ENCODE data around the gene APCDD1L.
"Not testable (repeated sequence)": the region's sequence is repeated elsewhere in the genome, so short reads cannot be mapped to it uniquely, and the experiment has no call there.

APCDD1L gene

DNA sequence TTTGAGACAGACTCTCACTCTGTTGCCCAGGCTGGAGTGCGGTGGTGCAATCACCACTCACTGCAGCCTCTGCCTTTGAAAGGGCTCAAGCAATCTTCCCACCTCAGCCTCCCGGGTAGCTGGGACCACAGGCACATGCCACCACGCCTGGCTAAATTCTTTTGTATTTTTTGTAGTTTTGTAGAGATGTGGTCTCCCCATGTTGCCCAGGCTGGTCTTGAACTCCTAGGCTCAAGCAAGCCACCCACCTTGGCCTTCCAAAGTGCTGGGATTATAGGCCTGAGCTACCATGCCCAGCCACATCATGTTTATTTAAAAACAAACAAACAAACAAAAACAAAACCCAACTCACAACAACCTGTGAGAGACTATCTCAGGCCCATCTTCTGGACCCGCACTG lies 29.7 kb upstream of the APCDD1L start:
- DNase-seq: no peak

DNA sequence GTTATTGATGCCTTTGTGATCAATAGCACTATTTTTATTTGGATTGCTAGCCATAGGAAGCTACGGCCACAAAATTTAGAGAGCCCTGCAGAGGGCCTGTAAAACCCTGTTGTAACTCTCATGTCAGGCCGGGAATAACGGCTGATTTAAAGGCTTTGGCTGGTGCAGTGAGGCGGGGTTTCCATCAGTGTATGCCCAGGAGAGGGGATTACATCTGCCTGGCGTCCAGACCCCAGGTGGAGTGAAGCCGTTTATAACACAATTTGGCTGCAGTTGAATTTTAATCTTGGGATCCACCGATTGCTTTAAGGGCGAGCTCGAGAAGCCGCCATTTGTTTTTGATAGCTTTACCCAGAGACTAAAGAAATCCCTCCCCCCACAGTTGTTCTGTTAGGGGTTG lies 29.1 kb upstream of the APCDD1L start:
- no peak for DNase-seq

DNA sequence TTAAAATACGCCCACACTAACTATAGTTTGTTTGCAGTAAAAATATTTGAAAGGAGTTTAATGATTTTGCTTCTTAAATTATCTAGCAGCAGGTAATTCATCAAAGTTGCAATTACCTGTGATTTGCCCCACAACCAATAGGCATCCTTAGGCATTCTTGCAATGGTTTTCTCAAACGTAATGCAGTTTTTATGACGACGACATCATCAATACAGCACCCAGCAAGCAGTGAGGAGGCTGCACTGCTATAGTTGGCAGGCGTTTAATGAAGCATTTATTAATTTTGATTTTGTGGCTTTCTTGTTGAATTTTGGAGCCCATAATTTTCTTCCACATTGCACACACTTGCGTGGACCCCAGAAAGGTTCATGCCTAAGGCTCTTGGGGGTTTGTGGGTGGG lies 28.1 kb upstream of the APCDD1L start:
- no peak for DNase-seq

DNA sequence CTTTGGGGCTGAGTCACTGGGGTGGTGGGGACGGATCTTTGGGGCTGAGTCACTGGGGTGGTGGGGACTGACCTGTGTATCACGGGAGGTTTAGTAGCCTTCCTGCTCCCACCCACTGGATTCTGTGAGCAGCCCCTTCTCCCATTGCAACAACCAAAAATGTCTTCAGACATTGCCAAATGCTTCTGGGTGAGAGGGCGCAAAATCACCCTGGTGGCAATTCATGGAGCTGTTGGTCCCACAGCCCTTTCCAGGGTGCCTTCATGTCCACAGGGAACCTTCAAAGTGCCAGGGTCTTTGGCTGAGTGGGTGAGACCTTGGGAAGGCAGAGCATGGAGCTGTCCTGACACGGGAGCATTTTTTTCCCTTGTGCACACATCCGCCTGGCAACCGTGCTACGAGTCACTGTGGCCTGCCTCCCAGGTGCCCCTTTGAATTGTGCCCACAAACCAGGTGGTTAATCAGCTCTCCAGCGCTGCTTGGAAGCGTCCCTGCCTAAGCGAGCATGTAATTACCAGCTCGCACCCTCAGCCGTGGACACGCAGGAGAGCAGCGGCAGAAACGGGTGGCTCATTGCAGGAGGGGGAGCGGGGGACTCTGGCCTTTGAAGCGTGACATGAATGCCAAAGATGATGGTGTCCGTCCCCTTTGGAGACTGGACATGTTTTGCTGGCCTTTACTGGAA lies 27.4 kb upstream of the APCDD1L start:
- no peak for DNase-seq

DNA sequence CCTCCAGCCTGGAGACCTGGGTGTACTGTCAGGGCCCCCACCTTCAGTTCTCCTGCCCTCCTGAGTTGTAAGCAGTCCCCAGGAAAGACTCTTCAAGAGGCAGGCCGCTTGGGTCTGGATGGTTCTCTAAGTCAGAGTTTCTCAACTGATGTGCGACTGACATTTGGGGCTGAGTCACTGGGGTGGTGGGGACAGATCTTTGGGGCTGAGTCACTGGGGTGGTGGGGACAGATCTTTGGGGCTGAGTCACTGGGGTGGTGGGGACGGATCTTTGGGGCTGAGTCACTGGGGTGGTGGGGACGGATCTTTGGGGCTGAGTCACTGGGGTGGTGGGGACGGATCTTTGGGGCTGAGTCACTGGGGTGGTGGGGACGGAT lies 26.8 kb upstream of the APCDD1L start:
- DNase-seq: not testable (repeated sequence)

DNA sequence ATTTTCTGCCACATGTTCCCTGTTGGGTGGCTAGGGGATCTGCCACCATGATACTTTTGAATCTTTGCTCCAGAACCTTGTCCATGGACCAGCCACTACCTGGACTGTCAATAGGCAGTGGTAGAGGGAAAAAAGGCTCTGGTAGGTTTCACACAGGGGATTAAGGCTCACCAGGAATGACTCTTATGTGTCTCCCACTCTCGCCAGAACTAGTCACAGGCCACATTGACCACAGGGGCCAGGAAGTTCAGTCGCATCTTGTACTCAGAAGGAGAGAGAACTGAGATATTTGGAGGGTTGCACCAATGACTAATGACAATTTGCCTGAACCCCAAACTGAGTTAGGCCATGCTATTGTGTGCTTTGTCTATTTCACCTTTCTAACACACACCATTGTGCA lies 23.6 kb upstream of the APCDD1L start:
- DNase-seq: no peak

DNA sequence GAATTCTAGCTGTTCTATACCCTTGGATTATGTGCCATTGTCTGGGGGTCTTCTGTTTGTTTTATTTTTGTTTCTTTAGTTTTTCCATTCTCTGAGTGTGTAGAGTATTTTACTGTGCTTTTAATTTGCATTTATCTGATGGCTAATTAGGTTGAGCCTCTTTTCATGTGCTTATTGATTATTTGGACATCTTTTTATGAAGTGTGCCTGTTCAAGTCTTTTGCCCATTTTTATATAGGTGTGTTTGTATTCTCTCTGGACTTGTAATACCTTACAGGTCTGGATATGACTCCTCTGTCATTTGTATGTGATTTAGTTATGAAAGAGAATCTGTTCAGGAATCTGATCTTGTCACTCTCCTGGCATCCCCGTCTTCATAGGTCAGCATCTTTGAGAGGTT lies 22.6 kb upstream of the APCDD1L start:
- no peak for DNase-seq

DNA sequence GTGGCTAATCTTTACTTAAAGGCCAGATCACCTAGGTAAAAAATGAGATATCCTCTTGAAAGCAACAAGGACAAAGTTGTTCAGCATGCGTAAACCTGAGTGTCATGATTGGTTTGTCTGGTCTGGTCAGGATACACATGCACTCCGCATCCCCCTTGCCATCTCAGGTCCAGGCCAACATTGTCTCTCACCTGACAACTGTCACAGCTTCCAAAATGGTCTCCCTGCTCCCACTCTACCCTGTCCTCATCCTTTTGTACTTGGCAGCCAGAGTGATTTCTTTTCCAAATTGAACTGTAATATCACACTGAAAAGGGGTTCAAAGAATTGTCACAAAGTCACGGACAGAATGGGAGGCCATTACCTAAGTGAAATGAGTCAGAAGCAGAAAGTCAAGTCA lies 21.1 kb upstream of the APCDD1L start:
- DNase-seq: no peak

DNA sequence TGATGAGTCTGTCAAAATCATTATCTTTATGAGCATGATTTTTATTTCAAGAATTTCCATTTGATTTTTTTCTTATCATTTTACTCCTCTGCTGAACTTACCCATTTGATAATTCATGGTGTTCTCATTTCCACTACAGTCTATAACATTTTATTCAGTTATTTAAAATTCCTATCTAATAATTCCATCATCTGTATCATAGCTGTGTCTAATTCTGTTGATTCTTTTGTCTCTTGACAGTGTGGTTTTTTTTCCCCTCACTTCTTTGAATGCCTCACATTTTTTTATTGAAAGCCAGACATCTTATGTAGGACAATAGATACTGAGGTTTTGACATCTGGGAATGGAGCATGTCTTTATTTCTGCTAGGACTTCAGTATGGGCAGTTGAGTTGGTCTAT lies 16.5 kb upstream of the APCDD1L start:
- DNase-seq: no peak

DNA sequence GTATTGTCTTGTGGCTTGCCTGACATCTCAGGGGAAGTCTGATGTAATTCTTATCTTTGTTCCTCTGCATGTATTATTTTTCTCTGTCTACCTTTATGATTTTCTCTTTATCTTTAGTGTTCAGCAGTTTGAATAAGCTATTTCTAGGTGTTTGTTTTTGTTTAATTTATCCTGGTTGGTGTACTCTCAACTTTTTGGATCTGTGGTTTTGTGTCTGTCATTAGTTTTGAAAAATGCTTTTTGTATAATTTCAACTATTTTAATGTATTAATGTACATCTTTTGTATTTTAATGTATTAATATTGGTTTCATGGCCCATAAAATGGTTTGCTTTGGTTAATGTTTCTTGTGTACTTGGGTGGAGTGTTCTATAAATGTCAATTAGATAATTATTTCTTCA lies 15.9 kb upstream of the APCDD1L start:
- DNase-seq: no peak

DNA sequence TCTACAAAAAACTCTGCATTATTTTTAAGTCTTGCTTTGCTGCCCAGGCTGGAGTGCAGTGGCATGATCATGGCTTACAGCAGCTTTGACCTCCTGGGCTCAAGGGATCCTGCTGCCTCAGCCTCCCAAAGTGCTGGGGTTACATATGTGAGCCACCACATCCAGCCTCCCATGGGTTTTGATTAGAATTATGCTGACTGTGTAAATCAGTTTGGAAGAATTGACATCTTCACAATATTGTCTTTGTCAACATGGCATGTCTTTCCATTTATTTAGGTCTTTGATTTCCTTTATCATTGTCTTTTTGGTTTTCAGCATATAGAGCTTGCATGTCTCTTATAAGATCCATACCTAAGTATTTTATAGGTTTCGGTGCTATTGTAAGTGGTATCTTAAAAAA lies 13.2 kb upstream of the APCDD1L start:
- DNase-seq: no peak

DNA sequence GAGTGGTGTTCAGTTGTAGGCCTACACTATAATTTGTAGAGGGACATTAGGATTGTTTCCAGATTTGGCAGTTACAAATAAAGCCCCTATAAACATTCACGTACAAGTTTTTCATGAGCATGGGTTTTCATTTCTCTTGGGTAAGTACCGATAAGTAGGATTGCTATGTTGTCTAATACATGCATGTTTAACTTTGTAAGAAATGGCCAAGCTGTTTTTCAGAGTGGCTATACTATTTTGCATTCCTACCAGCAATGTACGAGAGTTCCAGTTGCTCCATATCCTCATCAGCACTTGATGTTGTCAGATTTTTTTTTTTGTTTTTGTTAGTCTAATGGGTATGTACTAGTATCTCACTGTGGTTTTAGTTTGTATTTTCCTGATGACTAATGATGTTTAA lies 11.2 kb upstream of the APCDD1L start:
- no peak for DNase-seq

DNA sequence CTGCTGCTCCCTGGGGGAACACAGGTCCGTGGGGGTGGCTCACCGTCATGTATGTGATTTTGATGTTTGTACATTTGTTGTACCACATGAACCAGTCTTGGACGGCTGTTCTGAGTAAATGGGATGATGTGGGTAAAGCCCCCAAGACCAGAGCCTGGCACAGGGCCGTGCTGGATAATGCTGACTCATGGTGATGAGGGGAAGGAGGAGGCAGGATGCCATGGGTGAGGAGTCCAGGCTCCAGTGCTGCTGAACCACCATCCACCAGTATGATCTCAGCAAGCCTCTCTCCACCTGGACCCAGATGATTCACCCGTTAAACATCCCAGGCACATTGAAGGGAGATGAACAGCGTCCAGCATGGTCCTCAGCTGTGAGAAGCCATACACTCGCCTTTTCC lies 9.6 kb upstream of the APCDD1L start:
- DNase-seq: no peak

DNA sequence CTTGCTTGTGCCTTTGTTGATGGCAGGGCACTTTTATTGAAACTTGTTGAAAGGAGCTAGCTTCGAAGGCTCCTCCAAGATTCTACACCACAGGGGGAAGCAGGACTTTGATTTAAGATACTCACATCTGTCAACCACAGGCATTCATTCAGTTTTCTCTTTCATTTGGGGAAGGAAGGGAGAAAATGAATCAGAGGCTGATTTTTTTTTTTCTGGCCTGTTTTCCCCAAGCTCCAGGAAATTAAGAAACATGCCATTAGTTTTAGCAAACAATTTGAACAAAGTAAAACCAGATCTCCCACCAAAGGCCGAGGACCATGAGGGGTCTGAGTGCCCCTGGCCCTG lies 8.7 kb upstream of the APCDD1L start:
- no peak for DNase-seq

DNA sequence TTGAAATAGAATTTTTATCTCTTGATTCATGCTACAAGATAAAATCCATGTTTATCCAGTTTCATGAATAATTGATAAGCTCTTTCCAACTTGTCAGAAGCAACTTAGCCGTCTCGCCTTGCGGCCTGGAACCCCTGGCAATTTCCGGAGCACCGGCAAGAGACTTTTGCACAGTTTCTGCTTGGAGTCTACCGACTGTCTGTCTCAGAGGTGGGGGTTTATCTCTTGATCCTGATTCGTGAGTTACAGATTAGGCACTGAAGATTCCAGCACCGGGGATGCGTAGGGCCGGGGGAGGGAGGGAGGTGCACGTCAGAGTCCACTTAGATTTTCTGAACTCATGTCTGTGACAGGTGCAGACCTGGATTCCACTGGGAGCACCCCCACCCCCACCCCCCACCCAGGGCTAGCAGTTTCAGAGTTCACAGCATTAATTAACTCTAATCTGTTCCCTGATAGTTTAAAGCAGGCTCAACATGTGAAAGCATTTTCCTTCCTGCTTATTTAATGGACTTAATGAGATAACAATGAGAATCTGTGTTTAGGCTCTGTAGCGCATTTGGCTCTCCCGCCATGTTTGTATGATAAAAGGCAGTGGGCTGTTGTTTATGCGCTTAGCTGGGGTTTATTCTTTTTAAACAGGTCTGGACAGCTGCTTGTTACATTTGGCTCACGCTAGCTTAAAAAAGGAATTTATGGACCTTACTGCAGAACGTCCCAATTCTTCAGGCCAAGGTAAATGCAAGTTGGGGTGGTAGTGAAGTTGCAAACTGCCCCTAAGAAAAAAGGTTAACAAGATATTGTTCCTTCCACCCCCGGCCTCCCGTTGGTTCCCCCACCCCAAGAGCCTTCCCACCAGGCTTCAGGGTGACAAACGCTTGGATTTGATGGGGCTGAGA lies 8.1 kb upstream of the APCDD1L start:
- no peak for DNase-seq

DNA sequence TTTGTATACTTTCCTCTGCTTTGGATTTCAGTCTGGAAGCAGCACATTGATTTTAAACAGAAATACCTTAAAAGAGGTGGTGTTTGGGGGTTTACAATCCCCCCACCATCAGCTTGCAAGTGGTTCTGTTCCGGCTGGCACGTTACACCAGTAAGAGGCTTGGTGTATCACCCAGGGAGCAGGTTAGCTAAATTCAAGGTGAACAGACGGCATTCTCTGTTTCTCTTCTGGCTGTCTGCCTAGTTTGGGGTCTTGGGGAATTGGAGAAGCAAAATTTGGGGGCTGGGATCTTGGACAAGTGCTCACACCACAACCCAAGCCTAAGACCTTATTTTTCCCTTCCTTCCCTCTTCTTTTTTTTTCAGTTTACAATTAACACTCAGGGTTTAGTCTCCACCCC lies 7.5 kb upstream of the APCDD1L start:
- no peak for DNase-seq

DNA sequence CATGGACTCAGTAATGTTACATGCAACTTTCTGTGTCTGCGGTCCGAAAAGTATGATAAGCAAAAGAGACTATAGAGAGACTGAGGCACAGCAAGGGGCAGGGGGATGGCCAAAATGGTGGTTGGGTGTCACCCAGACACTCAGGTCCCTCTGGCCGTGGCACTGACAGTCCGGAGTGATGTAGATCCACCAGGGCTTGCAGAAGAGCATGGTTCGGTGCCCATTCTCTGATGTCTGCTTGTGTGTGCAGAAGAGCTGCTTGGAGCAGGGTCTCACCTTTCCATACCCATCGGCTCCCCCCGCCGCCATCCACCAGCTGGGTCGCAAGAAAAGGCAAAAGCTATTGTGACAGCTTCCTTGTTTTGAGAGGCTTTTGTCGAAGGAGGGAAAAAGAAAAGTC lies 6.6 kb upstream of the APCDD1L start:
- DNase-seq: no peak

DNA sequence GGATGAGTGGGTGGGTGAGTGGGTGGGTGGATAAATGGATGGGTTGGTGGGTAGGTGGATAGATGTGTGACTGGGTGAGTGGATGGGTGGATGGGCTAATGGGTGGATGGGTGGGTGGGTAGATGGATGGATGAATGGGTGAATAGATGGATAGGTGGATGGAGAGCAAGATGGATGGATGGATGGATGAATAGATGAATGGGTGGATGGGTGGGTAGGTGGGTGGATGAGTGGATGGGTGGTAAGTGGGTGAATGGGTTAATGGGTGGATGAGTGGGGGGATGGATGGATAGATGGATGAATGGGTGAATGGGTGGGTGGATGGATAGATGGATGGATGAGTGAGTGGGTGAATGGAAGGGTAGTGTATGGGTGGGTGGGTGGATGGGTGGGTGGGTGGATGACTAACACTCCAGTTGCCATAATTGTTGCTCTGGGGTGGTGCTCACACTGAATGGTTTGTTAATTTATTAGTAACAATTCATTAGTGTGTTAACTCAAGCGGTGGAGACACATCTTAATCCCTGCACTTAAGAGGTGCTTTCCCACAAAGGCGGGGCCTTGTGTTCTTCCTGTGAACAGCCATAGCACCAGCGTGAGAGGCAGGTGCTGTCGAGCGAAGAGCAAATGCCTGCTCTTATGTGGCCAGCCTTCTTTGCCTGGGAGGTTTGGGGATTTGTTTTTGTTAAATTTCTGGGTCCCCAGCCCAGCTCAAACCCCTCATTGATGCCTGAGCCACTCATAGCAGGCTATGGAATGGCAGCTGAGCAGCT lies 4.9 kb upstream of the APCDD1L start:
- no peak for DNase-seq

DNA sequence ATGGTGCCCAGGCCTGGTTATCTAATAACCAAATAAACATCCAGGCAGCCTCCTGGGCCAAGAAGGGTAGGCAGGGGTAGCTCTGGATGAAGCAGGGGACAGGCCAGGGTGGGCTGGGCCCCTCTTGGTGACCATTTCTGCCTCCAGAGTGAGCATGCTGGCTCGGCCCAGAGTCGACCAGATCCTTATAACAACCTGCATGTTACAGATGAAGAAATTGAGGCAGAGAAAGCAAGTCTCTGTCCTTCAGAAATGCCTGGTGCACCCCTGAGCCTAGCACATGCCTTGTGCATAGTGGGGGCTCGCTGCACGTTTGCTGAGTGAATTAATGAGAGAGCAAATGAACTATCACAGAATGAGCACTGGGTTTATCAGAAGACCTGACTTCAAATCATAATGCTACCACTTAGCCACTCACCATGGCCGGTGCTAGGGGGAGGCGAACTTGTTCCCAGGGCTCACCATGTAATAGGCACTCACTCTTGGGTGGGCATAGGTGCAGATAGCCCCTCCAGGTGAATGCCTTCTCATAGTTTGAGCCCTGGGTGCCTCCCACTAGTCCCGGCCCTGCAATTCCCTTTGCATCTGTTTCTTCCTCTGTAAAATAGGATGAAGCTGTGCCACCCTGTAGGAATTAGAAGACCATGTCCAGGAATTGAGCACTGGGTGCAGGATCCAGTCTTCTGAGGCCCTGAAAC lies 3.8 kb upstream of the APCDD1L start:
- DNase-seq: no peak

DNA sequence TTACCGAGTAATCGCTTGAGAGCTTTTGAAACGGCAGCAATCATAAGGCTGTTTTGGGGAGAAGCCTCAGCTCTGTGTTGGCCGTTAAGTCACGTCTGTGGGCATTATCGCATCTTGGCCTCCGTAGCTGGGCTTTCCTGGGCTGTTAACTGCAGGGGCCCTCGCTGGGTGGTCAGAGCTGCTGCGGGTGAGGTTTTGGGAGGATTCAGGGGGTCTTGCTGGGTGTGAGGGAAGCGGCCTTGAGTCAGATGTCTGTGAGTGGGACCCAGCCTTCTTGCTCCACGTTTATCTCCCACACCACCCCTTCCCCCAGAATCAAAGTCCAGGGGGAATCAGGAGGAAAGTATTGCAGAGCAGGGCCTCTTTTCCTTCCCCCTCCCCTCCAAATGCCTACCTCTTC lies 3.2 kb upstream of the APCDD1L start:
- no peak for DNase-seq

DNA sequence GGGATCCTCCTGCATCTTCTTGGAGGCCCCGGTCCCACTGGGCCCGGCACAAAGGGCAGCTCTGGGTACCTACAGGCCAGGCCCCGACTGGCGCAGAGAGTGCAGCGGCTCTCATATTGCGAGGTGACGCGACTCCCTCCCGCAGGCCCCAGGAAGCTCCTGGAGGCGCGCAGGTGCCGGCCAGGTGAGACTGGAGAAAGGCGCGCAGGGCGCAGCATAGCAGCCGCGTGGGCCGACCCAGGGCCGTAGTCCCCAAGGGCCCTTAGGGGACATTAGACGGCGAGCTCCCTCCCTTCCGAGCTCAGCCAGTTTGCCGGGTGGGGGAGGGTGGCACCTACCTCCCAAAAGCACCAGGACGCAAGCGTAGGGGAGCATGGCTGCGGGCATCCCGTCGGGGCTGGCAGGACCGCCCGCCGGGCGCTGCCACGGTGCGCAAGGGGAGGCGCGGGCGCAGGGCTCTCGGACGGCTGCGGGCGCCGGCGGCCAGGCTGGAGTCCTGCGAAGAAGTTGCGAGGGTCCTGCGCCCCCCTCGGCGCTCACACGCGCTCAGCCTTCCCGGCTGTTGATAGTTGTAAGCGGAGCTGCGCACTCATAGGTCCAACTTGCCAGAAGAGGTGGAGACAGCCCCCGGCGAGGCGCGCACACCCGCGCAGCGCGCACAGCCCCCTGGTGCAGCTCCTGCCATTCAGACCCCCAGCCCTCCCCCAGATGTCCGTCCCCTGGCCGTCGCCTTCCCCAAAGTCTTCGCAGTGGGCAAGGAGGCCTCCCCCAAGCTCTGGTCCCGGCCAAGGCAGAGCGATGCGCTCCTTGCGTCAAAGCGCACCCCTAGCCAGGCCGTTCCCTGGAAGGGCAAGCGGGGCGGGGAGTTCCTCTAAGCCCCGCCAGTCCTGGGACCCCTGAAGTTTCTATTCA lies 622 bp downstream of the APCDD1L start:
- DNase-seq: no peak

DNA sequence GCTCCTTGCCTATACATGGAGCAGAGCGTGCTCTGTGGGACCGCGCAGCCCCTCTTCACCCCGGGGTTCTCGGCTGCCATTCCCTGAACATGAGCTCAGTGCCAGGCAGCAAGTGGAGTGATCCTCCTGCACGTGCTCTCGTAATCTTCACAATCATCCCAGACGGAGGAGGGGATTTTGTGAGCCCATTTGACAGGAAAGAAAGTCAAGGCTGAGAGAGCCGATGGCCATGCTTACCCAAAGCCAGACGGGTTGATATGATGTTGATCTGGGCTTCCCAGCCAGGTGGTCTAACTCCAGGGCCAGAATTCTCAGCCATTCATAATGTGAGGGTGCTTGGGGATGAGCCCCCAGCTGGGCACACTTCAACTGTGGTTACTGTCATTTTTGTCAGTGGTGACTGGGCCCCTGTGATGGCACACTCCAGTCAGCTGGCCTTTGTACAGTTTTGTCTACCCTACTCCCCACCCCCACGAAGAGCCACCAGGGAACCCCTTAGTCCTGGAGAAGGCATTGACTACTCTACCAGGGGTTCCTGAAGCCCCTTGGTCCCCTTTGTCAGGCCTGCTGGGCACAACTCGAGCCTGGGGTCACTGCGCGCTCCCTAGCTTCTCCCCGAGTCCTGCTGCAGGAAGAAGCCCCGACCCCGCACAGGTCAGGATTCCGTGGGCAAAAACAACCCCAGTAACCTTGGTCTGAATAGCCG lies 1.5 kb downstream of the APCDD1L start:
- no peak for DNase-seq
